D721Med (cell line): Measurements from ENCODE around the gene MRPL36.
"Not testable (repeated sequence)": the region's sequence is repeated elsewhere in the genome, so short reads cannot be mapped to it uniquely, and the experiment has no call there.

ENCODE experiments used
- DNase-seq: peaks from one replicate; pipeline ENCODE4 v3.0.0; 2011; ENCODE audit warnings: low spot score; ENCODE audit not compliant: insufficient read length
- FAIRE-seq: peaks from 2 replicates; lab custom pipeline; 2011; peaks lifted over from hg19 to GRCh38; lab: Jason Lieb, UNC
- CTCF ChIP-seq: IDR thresholded peaks from 2 replicates; pipeline ENCODE4 v1.5.1; 2012; ENCODE audit warnings: mild to moderate bottlenecking, control low read depth; ENCODE audit not compliant: insufficient read depth; ENCODE audit errors: missing control alignments

The MRPL36 gene

GRCh38 chr5:1799110-1799601 lies 481 bp downstream of the MRPL36 start:
- no peak for FAIRE-seq
- TF ChIP-seq CTCF: no peak
- DNase-seq: no peak

- not testable (repeated sequence) for FAIRE-seq, DNase-seq
These were observed 1.0 kb downstream of the MRPL36 start for GRCh38 chr5:1798589-1798988.

GRCh38 chr5:1797855-1798254 lies 1.8 kb downstream of the MRPL36 start:
- TF ChIP-seq CTCF: no peak
- FAIRE-seq: no peak
- DNase-seq: no peak

- no peak for DNase-seq
- FAIRE-seq: no peak
- TF ChIP-seq CTCF: no peak
These were observed 2.4 kb downstream of the MRPL36 start for GRCh38 chr5:1797103-1797800.

GRCh38 chr5:1796371-1797102 lies 3.1 kb downstream of the MRPL36 start:
- TF ChIP-seq CTCF: no peak
- FAIRE-seq (no peak), DNase-seq (no peak)

- DNase-seq (no peak), FAIRE-seq (no peak)
- no peak for TF ChIP-seq CTCF
These were observed 3.7 kb downstream of the MRPL36 start for GRCh38 chr5:1795931-1796330.

- FAIRE-seq: no peak
- no peak for DNase-seq
- TF ChIP-seq CTCF: no peak
These were observed 4.1 kb downstream of the MRPL36 start for GRCh38 chr5:1795506-1795905.
